GM12872 (cell line): ENCODE data around the gene VPS29.

Experiments
- TF ChIP-seq, protein P1 (sequence below): IDR thresholded peaks from 3 replicates; pipeline ENCODE4 v1.5.1; 2011; ENCODE audit warnings: low read depth, mild to moderate bottlenecking, low read length, moderate library complexity; ENCODE audit not compliant: insufficient read depth

VPS29 gene

DNA sequence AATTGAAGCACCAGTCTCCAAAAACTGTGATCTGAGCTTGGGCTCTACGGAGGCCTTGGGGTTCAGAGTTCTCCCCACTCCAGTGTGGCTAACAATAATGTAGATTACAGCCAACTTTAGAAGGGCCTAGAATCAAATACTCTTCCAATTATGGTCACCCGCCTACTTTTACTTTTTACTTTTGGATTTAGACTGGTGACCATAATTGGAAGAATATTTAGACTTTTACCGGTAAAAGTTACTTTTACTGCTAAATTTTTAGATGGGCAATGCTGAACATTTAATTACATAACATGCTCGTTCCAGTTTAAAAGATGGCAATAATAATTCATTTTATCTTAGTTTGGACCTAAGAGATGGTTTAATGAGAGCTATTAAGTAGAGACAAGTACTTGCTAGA is 42.1 kb upstream of the VPS29 start:
- TF ChIP-seq, protein P1, sequence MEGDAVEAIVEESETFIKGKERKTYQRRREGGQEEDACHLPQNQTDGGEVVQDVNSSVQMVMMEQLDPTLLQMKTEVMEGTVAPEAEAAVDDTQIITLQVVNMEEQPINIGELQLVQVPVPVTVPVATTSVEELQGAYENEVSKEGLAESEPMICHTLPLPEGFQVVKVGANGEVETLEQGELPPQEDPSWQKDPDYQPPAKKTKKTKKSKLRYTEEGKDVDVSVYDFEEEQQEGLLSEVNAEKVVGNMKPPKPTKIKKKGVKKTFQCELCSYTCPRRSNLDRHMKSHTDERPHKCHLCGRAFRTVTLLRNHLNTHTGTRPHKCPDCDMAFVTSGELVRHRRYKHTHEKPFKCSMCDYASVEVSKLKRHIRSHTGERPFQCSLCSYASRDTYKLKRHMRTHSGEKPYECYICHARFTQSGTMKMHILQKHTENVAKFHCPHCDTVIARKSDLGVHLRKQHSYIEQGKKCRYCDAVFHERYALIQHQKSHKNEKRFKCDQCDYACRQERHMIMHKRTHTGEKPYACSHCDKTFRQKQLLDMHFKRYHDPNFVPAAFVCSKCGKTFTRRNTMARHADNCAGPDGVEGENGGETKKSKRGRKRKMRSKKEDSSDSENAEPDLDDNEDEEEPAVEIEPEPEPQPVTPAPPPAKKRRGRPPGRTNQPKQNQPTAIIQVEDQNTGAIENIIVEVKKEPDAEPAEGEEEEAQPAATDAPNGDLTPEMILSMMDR, result no peak

DNA sequence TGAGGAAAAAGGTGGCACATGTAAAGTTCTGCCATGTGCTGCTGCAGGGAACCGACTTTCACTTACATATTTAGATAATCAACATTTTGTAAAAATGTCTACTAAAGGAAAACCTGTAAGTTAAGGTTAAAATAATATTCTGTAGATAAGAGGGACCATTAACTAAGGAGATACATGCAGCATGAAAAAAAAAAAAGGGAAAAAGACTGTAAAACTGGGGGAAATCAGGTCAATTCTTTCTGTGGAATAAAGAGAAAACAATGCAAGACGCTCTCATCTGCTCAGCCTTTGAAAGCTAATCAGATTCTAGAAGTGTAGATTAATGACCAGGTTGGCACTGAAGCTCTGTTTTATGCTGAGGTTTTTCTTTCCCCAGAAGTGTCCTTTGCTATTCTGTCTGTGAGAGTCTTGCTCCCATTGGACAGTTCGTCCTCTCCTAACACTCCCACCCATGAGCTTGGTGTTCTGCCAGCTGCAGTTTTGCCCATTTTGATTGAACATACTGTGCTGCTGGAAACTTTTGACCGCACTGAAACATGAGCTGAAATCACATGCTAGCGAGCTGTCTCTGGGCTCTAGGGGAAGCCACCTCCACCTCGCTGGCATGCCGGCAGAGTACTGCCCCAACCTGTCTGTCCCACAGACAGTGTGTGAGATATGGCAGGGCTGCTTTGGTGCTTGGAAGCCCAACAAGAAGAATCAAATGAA is 41.5 kb upstream of the VPS29 start:
- TF ChIP-seq, protein P1, result no peak

DNA sequence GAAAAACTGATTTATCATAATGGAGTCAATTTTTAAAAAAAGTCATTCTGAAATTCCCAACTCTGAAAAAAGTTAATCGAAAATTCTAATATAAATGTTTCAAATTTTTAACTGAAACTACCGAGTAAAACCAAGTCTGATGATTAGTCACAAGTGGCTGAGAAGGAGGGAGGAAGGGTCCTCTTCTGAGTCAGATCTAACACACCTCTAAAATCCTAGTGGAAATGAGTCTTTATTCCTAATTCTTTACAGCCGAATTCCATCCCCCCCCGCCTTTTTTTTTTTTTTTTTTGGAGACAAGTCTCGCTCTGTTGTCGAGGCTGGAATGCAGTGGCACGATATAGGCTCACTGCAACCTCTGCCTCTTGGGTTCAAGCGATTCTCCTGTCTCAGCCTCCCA is 38.1 kb upstream of the VPS29 start:
- TF ChIP-seq, protein P1, result no peak

DNA sequence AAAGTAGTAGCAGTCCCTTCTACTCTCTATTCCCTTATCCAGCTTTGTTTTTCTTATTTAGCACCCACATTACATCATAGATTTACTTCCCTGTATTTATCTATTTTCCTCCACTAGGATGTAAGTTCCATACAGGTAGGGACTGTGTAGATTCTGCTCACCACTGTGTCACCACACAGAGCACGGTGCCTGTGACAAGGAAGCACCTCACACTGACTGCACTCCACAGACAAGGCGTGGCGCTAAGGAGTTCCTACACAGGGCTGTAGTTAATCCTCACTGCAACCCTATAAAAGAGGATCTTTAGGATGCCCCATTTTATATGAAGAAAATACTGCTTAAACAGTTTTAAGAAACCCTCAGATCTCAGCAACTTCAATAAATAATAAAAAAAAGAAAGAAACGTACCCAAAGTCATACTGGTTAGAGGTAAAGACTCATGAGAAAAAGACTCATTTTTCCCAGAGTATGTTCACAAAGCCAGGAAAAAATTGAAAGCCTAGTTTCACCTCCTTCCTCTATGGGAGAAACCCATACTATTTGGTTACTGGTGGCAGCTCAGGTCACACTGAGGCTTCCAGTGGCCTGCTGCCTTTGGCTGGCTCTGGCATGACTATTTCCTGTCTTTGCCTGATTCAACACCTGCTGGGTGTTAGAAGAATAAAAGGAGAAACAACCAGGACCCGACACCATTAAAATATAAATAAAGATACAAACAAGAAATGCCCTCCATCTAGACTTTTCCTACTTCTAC is 37.1 kb upstream of the VPS29 start:
- TF ChIP-seq, protein P1, result no peak

DNA sequence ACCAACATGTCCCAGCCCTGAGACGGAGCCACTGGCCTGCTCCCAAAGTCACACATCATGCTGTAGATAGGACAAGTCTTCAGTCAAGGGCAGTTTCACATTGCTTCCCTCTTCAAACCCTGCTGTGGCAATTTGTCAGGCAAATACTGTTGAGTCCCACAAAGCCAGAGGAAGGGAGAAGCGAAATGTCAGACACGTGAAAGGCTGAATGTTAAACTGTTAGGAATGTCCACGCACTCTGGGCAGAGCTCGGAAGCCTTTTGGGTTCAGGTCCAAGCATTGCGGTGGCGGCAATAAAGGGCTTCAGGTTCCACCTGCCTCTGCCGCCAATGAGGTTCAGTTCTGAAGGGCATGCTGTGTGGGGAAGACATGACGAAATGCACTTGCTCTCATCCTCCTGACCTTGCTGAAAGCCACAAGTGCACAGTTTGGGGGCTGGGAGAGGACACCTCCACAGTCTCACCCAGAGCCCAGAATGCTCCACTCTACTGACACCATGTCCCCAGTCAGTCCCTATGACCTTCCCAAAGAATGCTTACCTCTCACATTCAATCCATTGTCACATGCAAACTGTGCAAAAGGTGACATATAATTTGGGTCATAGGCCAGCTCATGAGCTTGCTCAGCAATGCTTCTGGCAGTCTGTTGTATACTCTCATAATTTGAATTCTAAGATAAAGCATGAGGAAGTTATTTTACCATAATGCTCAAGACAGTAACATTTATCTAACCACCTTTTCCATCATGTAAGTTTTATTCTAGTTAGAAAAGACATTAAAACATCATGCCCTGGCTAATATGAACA is 35.9 kb upstream of the VPS29 start:
- TF ChIP-seq, protein P1, result no peak

DNA sequence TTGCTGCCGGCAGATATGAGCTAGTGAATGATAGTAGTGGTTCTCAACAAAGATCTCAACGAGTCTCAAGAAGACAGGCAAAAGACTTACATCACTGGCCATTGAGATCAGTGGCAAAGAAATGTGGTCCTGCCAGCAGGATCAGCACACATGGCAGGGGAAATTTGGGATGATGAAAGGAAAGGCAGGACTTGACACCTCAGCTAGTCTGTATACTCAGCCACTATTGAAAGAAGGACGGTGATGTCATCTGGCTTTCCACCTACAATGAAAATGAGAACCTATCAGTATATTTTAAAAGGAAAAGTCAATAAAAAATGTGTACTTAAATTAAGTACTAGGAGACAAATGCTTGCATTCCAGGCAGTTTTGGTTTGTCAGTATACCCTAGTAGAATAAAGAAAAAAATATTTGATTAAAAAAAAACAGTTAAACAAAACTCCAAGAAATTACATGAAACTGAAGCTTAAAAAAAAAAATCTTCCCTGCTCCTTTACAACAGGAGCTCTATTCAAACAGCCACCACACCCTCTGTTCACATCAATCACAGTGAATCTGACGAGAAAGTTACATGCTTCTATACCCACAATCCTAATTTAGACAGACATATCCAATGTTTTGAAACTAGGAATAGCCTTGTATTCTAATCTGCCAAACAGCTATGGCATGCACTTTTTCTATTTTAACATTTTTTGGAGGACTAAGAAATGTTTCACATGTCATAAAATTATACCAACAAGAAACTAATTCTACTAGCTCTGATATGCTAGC is 35.1 kb upstream of the VPS29 start:
- TF ChIP-seq, protein P1, result no peak
